ENCODE data around the gene LMO7.

LMO7 gene

GRCh38 chr13:75869981-75870380, 233.9 kb downstream of the LMO7 start:
- no peak overlapping the region for H3K27ac Mint-ChIP-seq
- peak overlapping the region; percentile 64 to 75 for H3K4me3 Mint-ChIP-seq
- ATAC-seq (peak; percentile 74), DNase-seq (no peak)
- H3K9me3 Mint-ChIP-seq = no peaks in the 10 kb centered on the region
- H3K27me3 Mint-ChIP-seq = peaks cover 15% of the 10 kb centered on the region
- peaks cover 13% of the 10 kb centered on the region for H3K4me1 Mint-ChIP-seq

DNA sequence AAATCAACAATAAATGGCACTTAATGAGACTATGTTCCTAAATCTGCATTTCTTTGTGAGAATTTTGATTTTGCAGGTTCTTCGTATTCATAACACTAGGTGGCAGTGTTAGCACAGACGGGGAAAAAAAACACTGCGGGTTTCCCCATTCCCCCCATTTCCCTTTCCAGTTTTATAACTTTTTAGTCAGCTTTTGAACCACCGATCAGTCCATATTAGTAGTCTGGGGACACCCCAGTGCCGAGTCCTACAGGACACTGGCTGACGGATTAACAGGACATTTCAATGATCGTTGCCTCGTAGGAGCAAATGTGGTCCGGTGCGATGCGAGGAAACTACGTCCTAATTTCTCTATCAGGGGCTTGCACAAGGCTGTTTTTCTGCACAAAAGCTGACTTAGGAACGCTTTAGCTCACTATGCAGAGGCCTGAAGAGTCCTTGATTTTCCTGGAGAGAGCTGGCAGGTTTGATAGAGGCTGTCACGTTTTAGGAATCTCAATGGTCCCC, 234.3 kb downstream of the LMO7 start:
- ATAC-seq = peak; percentile 31
- no peak overlapping the region for H3K27ac Mint-ChIP-seq

GRCh38 chr13:75871059-75871458, 234.9 kb downstream of the LMO7 start:
- H3K4me3 Mint-ChIP-seq = peak overlapping the region in 1 of 2 donors; percentile 51

More for the DNA sequence above, 234.3 kb downstream of the LMO7 start:
- no peaks in the 10 kb centered on the region for H3K9me3 Mint-ChIP-seq
- DNase-seq = peak; percentile 9 to 14
- peaks cover 18% of the 10 kb centered on the region for H3K4me1 Mint-ChIP-seq
- peak overlapping the region; percentile 64 to 75 for H3K4me3 Mint-ChIP-seq
- H3K27me3 Mint-ChIP-seq = peaks cover 15% of the 10 kb centered on the region

DNA sequence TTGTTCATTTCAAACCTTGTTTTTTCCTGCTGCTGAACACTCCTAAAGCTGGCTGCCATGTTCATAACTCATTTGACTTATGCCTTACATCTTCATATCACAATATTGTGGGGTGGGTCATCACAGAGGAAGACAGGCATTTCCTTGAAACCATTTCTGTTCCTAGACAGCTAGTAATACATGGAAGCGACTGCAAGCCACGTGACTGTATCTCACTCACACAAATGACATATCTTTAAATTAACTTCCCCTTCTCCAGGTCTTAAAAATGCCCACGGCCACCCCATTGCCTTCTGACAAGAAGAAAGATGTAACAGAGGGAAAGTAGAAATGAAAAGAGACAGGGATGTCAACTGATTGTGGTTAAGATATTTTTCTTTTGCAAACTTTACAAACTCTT, 236.8 kb downstream of the LMO7 start:
- Mint-ChIP-seq H3K4me3 (no peak overlapping the region), H3K9me3 (no peaks in the 10 kb centered on the region), H3K27ac (no peak overlapping the region), H3K4me1 (peaks cover 25% of the 10 kb centered on the region), H3K27me3 (peaks cover 21% of the 10 kb centered on the region)
- DNase-seq (no peak), ATAC-seq (no peak)

More at GRCh38 chr13:75871059-75871458, 234.9 kb downstream of the LMO7 start:
- no peaks in the 10 kb centered on the region for H3K9me3 Mint-ChIP-seq
- DNase-seq (no peak), ATAC-seq (no peak)
- H3K27me3 Mint-ChIP-seq = peaks cover 15% of the 10 kb centered on the region
- peaks cover 22% of the 10 kb centered on the region for H3K4me1 Mint-ChIP-seq
- H3K27ac Mint-ChIP-seq = no peak overlapping the region

- Mint-ChIP-seq H3K9me3 (no peaks in the 10 kb centered on the region), H3K27me3 (peaks cover 21% of the 10 kb centered on the region), H3K4me3 (no peak overlapping the region), H3K27ac (no peak overlapping the region), H3K4me1 (peaks cover 25% of the 10 kb centered on the region)
- DNase-seq = no peak
- no peak for ATAC-seq
These were observed 237.4 kb downstream of the LMO7 start for GRCh38 chr13:75873494-75873893.

DNA sequence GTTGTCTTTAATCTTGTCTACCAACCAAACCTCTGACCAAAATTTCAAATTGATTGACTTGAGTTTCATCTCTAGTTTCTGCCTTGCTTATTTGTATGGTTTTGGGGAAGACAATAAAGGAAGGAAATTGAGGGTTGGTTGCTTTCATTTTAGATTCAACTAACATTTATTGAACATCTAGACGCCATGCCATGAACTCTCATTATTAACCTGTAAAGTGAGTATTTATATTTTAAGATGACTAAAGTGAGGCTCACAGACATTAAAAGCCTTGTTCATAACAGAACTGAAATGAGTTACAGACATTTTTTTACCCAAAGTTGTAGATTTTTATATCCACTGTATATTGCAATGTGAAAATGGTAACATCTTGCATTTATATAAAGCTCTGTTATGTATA, 239.3 kb downstream of the LMO7 start:
- Mint-ChIP-seq H3K4me3 (peak overlapping the region in 1 of 2 donors; percentile 41), H3K27ac (no peak overlapping the region), H3K9me3 (no peaks in the 10 kb centered on the region), H3K27me3 (peaks cover 13% of the 10 kb centered on the region), H3K4me1 (peaks cover 16% of the 10 kb centered on the region)
- peak; percentile 55 for ATAC-seq
- no peak for DNase-seq

- peak; percentile 85 for ATAC-seq
- Mint-ChIP-seq H3K4me3 (peak overlapping the region in 1 of 2 donors; percentile 66), H3K9me3 (no peaks in the 10 kb centered on the region), H3K4me1 (peaks cover 13% of the 10 kb centered on the region), H3K27ac (peak overlapping the region in 1 of 2 donors; percentile 60), H3K27me3 (peaks cover 7% of the 10 kb centered on the region)
- DNase-seq = peak; percentile 54 to 56
These were observed 240.3 kb downstream of the LMO7 start for GRCh38 chr13:75876142-75877050.

GRCh38 chr13:75877071-75877470, 240.9 kb downstream of the LMO7 start:
- no peak for ATAC-seq
- H3K9me3 Mint-ChIP-seq = no peaks in the 10 kb centered on the region

GRCh38 chr13:75879656-75880055, 243.5 kb downstream of the LMO7 start:
- H3K4me1 Mint-ChIP-seq = peaks cover 13% of the 10 kb centered on the region
- H3K9me3 Mint-ChIP-seq = no peaks in the 10 kb centered on the region
- no peak overlapping the region for H3K4me3 Mint-ChIP-seq
- peaks cover 5% of the 10 kb centered on the region for H3K27me3 Mint-ChIP-seq
- H3K27ac Mint-ChIP-seq = no peak overlapping the region
- ATAC-seq (no peak), DNase-seq (no peak)

More at GRCh38 chr13:75877071-75877470, 240.9 kb downstream of the LMO7 start:
- Mint-ChIP-seq H3K27ac (no peak overlapping the region), H3K27me3 (peaks cover 5% of the 10 kb centered on the region), H3K4me1 (peaks cover 13% of the 10 kb centered on the region), H3K4me3 (no peak overlapping the region)
- DNase-seq = no peak

GRCh38 chr13:75881109-75881775, 245.1 kb downstream of the LMO7 start:
- Mint-ChIP-seq H3K4me3 (no peak overlapping the region), H3K27ac (no peak overlapping the region), H3K9me3 (no peaks in the 10 kb centered on the region), H3K4me1 (peaks cover 1% of the 10 kb centered on the region), H3K27me3 (peaks cover 5% of the 10 kb centered on the region)
- no peak for ATAC-seq
- no peak for DNase-seq

DNA sequence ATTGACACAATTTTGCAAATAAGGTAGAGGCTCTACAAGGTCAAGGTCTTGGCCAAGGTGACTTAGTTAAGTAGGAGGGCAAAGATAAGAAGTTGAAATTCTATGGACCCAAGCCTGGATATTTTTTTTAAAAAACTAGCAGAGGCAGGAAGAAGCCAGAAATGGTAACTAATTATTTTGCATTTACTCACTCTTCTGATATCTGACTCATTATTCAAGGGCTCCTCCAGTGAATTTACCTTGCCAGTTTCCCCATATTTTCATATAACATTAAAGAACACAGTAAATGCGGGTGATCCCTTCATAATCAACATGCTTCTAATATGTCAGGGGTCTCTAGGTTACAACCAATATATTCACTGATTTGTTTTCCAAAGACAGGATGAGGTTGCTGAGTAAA, 246.1 kb downstream of the LMO7 start:
- Mint-ChIP-seq H3K9me3 (no peaks in the 10 kb centered on the region), H3K27ac (no peak overlapping the region), H3K27me3 (peaks cover 4% of the 10 kb centered on the region)

GRCh38 chr13:75889427-75889826, 253.3 kb downstream of the LMO7 start:
- H3K9me3 Mint-ChIP-seq = no peaks in the 10 kb centered on the region
- no peak for DNase-seq
- H3K27me3 Mint-ChIP-seq = peaks cover 6% of the 10 kb centered on the region
- ATAC-seq = no peak
- no peak overlapping the region for H3K27ac Mint-ChIP-seq
- no peaks in the 10 kb centered on the region for H3K4me1 Mint-ChIP-seq
- H3K4me3 Mint-ChIP-seq = no peak overlapping the region

More for the DNA sequence above, 246.1 kb downstream of the LMO7 start:
- ATAC-seq (no peak), DNase-seq (no peak)
- no peak overlapping the region for H3K4me3 Mint-ChIP-seq
- H3K4me1 Mint-ChIP-seq = no peaks in the 10 kb centered on the region

GRCh38 chr13:75895168-75895567, 259.0 kb downstream of the LMO7 start:
- H3K4me3 Mint-ChIP-seq = no peak overlapping the region
- H3K27me3 Mint-ChIP-seq = no peaks in the 10 kb centered on the region
- no peak for ATAC-seq
- H3K27ac Mint-ChIP-seq = no peak overlapping the region
- DNase-seq = no peak
- no peaks in the 10 kb centered on the region for H3K9me3 Mint-ChIP-seq
- no peaks in the 10 kb centered on the region for H3K4me1 Mint-ChIP-seq

DNA sequence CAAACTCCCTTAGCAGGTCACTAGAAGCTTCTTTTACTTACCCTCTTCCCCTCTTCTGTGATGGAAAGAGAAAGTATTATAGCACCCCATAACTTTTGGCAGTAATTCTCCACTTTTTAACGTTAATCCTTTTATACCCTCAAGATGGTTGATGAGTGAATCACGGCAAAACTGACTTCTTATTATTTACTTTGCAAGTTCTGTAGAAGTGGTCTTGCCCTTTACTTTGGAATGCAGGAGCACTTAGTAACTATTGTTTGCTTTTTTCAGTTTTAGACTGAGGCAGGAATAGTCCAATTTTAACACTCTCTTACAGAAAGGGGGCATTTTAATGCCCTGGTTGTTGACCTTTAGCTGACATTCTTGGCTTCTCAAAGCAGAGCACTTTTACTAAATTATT, 260.1 kb downstream of the LMO7 start:
- no peak for ATAC-seq
- Mint-ChIP-seq H3K4me1 (no peaks in the 10 kb centered on the region), H3K27ac (no peak overlapping the region), H3K4me3 (no peak overlapping the region), H3K9me3 (no peaks in the 10 kb centered on the region), H3K27me3 (no peaks in the 10 kb centered on the region)
- DNase-seq = no peak

DNA sequence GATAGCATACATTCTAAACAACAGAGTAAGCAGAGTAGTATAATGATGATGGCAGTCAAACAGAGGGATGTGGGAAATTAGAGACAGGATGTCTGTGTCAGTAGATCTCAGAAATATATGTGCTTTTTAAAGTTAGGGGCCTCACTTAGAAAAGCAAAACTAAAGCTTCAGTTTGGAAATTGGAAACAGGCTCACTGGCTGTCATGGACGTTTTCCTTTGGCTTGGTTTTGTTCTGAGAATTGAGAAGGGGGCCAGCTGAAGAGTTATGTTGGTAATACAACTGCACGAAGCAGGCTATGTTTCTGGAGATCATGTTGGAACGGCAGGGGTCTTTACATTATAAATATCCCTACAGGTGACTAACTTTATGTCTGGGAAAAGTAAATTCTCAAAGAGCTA, 261.3 kb downstream of the LMO7 start:
- Mint-ChIP-seq H3K27ac (no peak overlapping the region), H3K27me3 (no peaks in the 10 kb centered on the region), H3K9me3 (no peaks in the 10 kb centered on the region), H3K4me1 (no peaks in the 10 kb centered on the region), H3K4me3 (no peak overlapping the region)
- ATAC-seq (no peak), DNase-seq (no peak)

- Mint-ChIP-seq H3K9me3 (no peaks in the 10 kb centered on the region), H3K27me3 (peaks cover 2% of the 10 kb centered on the region), H3K27ac (no peak overlapping the region), H3K4me3 (no peak overlapping the region), H3K4me1 (no peaks in the 10 kb centered on the region)
- DNase-seq = no peak
- no peak for ATAC-seq
These were observed 265.4 kb downstream of the LMO7 start for GRCh38 chr13:75901501-75901900.
